GM18873 (cell line): ENCODE data around the gene SLC35B2.

ENCODE experiments used
- ATAC-seq: cut with Tn5 transposase; IDR thresholded peaks from one replicate; pipeline ENCODE4 v1.9.1; 2021; ENCODE audit warnings: mild to moderate bottlenecking, moderate library complexity, moderate number of reproducible peaks; ENCODE audit not compliant: unreplicated experiment, low FRiP score

Gene SLC35B2

DNA sequence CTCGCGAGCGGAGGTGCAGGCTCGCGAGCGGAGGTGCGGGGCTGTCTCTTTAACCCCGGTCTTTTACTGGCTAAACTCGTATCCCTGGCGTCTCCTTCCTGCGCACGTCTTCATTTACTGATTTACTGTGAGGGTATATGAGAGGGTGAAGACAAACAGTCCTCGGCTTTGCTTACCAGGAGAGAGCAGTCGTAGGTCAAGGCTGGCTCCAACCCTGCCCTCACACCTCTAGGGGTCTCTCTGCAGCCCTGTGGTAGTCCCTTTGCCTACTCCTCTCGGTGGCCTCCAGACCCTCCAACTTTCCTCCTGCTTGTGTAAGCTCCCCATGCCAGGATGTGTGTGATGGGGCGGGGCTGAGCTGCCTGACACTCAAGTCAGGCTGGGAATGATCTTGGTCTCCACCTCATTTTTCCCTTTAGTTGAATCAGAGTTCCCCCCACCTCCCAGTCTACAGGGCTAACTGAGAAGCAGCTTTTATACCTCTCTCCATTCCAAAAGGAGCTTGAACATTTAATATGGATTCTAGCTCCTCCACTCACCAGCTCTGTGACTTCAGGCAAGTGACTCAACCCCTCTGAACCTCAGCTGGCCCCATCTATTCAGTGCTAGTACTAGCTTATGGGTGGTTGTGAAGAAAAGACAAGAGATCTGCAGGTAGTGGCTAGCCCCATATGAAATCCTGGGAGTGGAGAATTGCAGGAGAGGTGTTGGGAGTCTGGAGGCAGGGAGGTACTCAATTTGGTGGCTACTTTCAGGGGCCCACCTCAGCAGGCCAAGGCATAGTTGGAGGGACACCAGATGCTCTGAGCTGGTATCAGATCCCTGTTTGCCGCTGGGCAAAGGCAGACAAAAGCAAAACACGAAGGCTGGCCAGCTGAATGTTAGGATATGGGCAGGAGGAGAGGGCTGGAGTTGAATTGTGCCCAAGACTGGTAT is 33.0 kb downstream of the SLC35B2 start:
- ATAC-seq: no peak

DNA sequence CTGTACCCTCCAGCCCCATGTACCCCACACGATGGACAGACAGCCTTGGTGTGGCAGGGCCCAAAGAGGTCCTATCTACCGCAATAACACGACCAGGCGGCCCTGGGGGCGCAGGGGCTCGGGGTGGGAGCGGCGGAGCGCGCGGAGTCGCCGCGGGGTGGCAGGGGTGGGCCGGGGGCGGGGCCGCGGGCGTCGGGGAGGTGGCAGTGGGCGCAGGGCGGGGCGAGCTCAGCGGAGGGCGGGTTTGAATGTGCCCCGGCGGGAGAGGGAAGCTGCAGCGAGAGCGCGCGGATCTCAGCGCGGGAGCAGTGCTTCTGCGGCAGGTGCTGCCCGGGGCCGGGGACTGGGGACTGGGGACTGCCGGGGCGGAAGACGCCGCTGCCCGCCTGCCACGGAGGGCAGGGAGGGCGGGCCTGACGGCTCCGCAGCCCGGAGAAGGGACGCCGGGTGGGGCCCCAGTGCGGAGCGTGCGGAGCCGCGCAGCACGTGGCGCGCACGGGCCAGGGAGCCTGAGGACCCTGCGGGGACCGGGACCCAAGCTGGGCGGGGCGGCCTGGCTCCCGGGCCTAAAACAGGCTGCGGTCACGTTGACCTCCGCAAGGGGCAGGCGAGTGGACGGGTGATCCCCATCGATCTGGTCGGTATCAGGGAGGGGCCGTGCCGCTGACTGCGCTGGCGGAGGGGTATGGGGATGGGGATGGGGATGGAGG is 33.9 kb downstream of the SLC35B2 start, which contains the start of gene SLC29A1:
Gene SLC29A1 (plus strand): TSS at position 277 of the 710 bp plus-strand sequence. CDS start 3,719 bp downstream, outside the sequence.
- no peak for ATAC-seq

DNA sequence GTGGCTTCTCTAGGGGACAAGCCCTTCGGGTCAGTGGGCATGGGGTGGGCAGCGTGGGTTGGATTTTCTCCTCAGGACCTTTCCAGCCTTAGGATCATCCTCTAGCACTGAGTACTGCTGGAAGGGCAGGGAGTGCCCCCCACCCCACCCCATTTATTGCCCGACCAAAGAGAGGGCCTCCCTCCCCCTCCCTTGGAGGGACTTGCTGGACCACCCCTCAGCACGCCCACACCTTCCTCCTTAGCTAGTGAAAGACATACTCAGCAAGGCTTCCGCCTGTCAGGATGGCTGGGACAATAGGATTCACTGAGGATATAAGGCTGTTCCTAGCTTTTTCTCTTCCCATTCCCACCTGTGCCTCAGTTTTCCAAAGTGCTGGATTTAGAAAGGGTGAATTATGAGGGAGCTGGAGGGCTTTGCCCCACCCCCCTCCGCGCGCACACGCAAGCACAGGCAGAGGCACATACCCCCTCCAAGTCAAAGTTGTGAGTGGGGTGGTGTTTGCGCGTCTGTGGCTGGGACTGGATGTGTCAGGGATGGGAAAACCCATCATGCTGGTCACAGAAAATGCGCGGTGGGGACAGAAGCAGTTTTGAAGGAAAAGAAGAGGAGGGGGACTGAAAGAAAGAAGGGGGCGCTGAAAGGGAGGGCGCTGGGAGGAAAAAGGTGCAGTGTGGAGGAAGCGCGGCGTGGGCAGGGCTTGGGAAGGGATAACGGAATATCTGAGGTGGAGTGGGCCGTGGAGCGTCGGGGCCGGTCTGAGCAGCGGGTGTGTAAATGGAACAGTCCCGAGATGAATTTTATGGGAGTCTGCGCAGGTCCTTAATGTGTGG is 34.6 kb downstream of the SLC35B2 start:
- ATAC-seq: no peak

DNA sequence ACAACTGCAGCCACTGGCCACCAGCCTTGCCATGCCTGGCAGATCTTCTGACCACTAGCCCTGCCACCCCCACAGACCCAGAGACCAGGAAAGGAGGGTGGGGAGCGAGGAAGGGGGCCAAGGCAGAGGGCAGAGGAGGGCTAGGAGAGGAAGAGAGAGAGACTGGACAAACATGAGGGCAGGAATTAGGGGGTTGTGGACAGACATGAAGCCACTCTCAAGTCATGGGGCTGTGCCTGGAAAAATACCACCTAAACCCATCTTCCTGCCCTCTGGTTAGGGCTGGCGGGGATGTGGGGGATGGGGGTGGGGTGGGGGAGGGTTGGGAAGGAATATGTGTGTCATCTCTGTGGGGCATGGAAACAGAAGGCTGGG is 35.4 kb downstream of the SLC35B2 start:
- ATAC-seq: no peak

DNA sequence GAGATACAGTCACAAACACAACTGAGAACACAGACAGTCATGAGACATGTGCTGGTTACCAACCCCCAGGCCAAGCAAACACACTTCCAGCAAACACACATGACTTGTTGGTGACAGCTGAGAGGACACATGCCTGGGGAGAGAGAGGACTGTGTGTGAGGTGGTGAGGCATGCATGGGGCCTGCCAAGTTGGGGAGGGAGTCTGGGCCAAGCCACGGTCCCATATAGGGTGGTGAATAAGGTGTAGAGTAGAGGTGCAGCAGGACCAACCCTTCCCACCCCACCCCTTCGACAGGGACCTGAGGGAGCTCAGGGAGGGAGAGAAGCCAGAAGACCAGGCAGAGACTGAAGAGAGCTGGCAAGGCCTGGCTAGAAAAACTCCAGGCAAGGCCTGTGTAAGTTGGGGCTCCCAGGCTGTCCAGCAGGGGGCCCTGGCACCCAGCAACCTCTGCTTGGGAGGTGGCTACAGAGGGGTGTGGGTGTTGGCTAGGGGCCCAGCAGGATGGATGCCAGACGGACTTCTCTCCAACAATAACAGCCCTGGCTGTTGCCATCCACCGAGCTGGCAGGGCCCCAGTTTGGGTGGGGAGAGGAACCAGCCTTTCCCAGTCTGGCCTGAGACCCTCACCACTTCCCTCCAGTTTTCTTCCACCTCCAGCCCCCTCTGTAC is 35.9 kb downstream of the SLC35B2 start:
- ATAC-seq: peak; percentile 42

DNA sequence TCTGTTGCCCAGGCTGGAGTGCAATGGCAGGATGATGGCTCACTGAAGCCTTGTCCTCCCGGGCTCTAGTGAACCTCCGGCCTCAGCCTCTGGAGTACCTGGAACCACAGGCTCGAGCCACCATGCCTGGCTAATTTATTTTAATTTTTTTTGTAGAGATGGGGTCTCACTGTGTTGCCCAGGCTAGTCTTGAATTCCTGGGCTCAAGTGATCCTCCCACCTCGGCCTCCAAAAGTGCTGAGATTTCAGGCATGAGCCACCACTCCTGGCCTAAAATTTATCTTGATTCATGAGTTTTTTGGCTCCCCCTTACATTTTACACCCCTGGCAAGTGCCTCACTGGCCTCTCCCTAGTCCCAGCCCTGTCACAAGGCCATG is 36.4 kb downstream of the SLC35B2 start:
- ATAC-seq: no peak

DNA sequence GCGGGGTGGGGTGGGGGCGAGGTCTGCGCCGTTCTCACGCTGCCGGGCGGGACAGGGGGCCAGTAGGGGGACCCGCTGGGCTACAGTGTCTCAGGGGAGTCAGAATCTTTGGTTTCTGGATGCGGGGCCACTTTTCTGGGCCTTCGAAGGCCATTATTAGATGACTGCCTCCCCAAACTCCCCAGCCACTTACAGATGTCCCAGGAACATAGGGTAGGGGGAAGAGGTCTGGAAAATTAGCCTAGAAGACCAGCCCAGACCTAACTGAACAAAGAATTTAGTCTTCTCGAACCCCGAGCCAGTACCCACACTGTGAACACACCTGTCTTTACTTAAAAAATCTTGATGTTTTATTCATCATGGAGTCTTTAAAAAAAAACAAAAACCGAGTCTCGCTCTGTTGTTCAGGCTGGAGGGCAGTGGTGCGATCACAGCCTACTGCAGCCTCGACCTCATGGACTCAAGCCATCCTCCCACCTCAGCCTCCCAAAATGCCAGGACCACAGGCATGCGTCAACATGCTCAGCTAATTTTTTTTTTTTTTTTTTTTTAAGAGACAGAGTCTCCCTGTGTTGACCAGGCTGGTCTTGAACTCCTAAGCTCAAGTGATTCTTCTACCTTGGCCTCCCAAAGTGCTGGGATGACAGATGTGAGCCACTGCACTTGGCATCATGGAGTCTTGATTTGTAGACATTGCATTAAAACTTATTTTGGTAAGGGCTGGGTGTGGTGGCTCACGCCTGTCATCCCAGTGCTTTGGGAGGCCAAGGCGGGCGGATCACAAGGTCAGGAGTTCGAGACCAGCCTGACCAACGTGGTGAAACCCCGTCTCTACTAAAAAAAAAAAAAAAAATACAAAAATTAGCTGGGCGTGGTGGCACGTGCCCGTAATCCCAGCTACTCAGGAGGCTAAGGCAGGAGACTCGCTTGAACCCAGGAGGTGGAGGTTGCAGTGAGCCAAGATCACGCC is 37.2 kb downstream of the SLC35B2 start:
- ATAC-seq: no peak

DNA sequence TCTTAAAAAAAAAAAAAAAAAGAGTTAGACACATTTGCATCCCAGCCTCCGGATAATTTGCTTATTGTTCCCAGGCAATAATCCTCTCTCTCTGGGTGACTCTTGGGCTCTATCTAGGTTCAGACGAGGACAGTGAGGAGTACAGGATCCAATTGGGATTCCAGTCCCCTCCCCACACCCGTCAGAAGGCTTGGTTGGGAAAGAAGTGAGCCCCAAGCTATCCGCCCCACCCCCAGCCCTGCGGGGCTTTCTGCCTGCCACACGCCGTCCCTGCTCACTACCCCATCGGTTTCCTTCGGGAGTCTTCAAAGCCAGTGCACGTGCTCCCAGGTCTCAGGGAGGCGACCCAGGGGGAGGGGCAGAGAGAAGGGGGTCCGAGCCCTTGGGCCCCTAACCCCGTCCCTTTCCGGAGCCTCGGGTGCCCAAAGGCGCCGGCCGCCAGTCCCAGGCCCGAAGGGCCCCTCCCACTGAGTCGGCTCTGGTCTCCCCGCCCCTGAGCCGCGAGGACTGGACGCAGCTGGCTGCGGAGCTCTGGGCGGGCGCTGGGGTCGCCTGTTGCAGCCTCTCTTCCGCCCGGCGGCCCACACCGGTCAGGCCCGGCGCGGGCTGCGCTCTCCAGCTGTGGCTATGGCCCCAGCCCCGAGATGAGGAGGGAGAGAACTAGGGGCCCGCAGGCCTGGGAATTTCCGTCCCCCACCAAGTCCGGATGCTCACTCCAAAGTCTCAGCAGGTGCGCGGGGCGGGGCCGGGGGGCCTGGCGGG is 38.1 kb downstream of the SLC35B2 start:
- peak; percentile 38 for ATAC-seq

DNA sequence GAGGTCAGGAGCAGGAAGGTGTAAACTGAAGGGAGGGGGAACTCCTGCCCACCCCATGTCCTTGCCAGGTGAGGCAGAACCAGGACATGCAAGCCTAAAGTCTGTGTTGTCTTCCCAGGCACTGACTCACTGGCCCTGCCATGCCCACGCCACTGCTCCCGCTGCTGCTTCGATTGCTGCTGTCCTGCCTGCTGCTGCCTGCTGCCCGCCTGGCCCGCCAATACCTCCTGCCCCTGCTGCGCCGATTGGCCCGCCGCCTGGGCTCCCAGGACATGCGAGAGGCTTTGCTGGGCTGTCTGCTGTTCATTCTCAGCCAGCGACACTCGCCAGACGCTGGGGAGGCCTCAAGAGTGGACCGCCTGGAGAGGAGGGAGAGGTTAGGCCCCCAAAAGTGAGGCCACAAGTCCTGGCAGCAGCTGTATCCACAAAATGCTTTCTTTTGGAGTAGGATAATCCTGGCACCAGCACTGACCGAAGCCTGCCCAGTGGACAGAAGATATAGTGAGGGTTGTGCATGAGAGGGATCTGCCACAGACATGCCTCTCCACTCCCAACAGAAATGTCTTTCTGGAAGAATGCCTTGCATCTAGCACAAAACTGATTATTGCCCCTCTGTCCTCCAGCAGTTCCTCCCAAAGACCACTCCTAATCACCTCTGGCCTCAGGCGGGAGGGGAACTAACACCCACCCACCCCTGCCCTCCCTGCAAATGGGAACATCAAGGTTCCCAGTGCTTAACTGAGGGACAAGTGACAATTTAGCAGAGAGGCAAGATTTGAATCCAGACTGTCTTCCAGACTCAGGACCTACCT is 39.8 kb downstream of the SLC35B2 start:
- no peak for ATAC-seq

DNA sequence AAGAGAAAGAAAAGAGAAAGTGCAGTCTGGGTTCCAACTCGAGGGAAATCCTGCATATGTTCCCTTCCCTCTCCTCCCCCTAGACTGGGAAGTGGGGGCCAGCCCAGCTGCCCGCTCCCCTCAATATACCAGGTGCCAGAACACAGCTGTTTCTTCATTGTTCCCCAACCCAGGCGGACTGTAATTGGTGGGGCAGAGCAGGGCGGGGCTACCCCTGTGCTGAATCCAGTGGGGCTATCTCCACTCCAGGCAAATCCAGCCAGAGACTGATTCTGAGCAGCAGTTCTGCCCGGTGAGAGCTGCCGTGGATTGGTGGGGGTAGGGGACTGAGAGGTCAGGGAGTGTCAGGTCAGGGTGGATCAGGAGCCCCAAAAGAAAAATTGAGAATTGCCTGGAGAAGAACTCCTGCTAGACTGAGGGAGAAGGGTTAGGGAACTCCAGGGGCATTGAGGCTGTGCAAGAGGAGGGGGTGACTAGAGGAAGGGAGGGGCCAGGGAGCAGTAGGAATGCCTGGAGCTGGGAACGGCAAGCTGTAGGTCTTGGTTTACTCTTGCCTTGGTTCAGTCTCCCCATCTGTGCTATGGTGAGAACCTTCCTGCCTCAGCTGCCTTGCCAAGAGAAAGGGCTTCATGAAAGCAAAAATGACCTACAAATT is 40.5 kb downstream of the SLC35B2 start, which contains the start of gene MYMX:
Gene MYMX (plus strand): TSS at position 250 of the 655 bp plus-strand sequence. CDS start 546 bp downstream, outside the sequence.
- no peak for ATAC-seq

DNA sequence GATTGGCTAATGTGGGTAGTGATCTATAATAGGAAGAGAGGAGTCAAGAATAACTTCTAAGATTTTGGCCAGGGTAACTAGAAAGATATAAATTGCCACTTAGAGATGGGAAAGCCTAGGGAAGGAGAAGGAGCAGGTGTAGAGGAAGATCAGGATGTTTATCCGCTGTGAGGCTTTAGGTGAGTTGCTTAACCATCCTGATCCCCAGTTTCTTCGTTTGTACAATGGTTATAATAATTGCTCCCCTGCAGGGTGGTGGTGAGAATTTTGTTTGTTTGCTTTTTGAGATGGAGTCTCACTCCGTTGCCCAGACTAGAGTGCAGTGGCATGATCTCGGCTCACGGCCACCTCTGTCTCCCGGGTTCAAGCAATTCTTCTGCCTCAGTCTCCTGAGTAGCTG is 43.0 kb downstream of the SLC35B2 start:
- no peak for ATAC-seq

DNA sequence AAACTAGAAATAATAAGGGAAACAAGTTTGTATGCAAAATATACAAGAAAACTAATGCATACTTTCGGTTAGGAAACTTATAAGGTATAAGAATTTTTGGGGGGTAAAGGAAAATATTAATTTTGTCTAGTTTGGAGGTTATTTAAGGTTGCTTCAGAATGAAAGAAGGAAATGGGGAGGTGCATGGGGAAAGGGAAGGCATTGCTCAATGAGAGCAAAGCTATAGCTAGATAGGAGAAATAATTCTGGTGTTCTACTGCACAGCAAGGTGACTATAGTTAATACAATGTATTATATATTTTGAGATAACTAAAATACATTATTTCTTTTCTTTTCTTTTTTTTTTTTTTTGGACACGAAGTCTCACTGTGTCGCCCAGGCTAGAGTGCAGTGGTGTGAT is 46.0 kb downstream of the SLC35B2 start:
- no peak for ATAC-seq

DNA sequence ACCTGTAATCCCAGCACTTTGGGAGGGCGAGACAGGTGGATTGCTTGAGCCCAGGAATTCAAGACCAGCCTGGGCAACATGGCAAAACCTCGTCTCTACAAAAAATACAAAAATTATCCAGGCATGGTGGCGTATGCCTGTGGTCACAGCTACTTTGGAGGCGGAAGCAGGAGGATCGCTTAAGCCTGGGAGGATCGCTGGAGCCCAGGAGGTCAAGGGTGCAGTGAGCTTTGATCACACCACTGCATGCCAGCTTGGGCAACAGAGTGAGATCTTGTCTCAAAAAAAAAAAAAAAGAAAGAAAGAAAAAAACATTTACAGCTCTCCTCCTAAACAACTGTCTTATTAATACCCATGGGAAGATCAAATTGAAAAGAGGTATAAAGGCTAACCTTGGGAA is 49.4 kb downstream of the SLC35B2 start:
- no peak for ATAC-seq
